ENCODE data around the gene CDH4. TPM values are rescaled to one million over a fixed set of nuclear protein-coding genes. Genes with fewer than 3 reads are reported as not detected.

The CDH4 gene
- total RNA-seq, 1 donor from 2014 or later: 39.7 TPM

DNA sequence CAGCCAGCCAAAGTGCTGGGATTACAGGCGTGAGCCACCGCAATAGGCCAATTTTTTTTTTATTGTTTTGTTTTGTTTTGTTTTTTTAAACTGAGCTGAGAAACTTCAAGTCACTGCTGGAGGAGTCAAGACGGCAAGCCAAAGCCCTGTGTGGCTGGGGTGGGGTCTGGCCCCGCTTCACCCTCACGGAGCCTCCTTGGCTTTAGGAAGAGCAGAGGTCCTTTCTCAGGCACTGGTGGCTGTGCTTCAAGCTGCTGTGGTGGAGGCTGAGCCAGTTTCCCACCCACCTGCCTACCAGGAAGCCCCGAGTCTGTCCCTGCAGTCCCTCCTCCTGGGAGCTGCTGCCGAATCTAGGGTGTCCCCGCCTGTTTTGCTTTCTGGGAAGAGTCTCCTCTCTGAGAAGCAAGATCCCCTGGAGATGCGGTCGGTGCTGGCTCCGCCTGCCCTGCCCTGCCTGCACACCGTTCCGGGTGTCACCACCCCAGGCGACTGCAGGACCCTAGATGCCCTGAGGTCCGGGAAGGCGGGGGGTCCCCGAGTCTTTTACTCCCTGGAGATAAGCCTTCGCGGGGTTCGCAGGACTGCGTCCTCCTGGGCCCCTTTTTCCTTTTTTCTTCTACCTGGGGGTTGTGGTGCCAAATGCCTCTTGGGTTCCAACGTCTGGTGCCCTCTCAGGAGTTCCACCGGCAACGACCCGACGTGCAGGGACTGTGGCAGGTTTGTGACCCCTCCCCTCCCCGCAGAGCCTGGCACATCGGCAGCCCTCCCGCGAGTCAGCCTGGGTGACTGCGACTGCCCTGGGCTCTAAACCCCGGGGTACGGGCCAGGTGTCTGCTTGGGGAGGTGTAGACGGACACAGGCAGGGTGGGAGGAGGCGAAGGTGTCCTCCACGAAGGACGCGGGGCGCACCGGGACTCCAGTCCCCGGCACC is 712.9 kb downstream of the CDH4 start:
- TF ChIP-seq, protein P1, sequence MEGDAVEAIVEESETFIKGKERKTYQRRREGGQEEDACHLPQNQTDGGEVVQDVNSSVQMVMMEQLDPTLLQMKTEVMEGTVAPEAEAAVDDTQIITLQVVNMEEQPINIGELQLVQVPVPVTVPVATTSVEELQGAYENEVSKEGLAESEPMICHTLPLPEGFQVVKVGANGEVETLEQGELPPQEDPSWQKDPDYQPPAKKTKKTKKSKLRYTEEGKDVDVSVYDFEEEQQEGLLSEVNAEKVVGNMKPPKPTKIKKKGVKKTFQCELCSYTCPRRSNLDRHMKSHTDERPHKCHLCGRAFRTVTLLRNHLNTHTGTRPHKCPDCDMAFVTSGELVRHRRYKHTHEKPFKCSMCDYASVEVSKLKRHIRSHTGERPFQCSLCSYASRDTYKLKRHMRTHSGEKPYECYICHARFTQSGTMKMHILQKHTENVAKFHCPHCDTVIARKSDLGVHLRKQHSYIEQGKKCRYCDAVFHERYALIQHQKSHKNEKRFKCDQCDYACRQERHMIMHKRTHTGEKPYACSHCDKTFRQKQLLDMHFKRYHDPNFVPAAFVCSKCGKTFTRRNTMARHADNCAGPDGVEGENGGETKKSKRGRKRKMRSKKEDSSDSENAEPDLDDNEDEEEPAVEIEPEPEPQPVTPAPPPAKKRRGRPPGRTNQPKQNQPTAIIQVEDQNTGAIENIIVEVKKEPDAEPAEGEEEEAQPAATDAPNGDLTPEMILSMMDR (IDR thresholded peaks at IDR 0.05; ENCODE audit: insufficient read depth, low read length, poor library complexity, severe bottlenecking): no peak
- H3K27me3 ChIP-seq (ENCODE audit: control insufficient read depth, insufficient read depth, low read length): peaks cover 47% of the 10 kb centered on the region
- no peak overlapping the region for H3K4me3 ChIP-seq (ENCODE audit: low read depth, low read length)

DNA sequence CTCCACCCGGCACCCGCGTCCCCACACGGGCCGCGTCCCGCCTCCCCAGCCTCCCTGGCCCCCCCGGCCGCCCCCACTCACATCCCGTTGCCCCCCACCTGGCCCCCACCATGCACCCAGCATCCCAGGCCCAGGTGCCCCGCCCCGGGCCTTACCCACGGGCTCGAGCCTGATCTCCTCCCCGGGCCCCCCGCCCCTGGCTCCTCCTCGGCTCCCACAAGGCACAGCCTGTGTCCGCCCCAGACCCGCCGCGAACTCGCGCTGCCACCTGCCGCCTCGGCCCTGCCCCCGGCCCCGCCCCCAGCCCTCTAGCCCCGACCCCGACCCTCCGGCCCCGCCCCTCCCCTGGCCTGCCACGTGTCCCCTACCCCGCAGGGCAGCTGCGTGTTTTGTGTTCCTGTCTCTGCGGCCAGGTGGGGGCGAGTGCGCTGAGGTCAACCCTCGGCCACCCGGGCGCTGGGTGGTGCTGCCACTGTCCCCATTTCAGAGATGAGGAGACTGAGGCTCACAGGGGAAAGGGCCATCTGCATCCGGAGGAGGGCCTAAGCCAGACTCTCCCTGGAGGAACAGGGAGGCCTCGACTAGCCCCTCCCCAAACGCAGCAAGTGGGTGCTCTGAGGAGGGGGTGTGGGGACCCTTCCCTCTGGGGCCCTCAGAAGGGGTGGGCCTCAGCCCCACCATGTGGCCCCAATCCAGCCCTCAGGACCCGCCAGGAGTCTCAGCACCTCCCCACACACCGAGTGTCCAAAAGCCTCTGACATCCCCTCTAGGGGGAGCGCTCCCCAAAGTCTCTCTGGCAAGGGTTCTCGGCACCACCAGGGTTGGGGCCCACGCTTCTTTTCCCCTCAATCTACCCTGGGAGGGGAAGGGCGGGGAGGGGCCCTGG is 713.8 kb downstream of the CDH4 start:
- H3K4me3 ChIP-seq (ENCODE audit: low read depth, low read length): no peak overlapping the region
- no peak for DNase-seq (ENCODE audit: low read depth)
- no peaks in the 10 kb centered on the region for H3K36me3 ChIP-seq (ENCODE audit: control insufficient read depth, insufficient read depth, low read length)
- TF ChIP-seq, protein P1 (IDR thresholded peaks at IDR 0.05; ENCODE audit: insufficient read depth, low read length, poor library complexity, severe bottlenecking): no peak
- peaks cover 47% of the 10 kb centered on the region for H3K27me3 ChIP-seq (ENCODE audit: control insufficient read depth, insufficient read depth, low read length)

More for the DNA sequence above, 712.9 kb downstream of the CDH4 start:
- no peak for DNase-seq (ENCODE audit: low read depth)
- no peaks in the 10 kb centered on the region for H3K36me3 ChIP-seq (ENCODE audit: control insufficient read depth, insufficient read depth, low read length)

DNA sequence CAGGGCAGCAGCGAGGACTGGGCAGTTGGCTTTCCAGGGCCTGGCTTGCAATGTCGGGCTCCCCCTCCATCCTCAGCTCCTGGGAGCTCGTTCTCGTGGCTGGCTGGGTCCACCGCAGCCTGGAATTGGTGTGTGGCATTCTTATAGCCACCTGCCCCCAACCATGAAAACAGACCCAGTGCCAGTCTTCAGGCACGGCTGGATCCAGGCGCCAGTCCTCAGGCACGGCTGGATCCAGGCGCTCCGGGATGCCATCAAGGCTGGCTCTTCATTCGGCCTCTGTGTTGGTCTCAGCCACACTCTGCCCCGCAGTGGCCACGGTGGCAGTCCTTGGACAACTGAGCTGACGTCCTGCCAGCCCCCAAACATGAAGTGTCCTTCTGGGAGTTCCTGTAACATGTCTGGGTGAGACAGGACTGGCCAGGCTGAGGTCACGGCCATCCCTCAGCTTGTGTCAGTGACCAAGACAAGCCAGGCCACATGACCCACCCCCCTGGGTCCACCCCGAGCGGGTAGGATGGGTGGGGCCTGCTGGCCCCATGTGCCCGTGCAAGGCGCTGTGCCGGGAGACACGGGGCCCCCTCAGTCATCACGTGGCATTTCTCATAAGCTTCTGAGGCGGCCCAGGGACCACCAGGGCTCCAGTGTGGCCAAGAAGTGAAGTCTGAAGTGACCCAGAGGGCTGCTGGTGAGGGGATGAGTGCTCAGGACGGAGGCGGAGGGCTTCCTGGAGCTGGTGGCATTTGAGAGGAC is 714.6 kb downstream of the CDH4 start:
- peaks cover 47% of the 10 kb centered on the region for H3K27me3 ChIP-seq (ENCODE audit: control insufficient read depth, insufficient read depth, low read length)
- no peak overlapping the region for H3K4me3 ChIP-seq (ENCODE audit: low read depth, low read length)
- no peaks in the 10 kb centered on the region for H3K36me3 ChIP-seq (ENCODE audit: control insufficient read depth, insufficient read depth, low read length)
- no peak for DNase-seq (ENCODE audit: low read depth)
- TF ChIP-seq, protein P1 (IDR thresholded peaks at IDR 0.05; ENCODE audit: insufficient read depth, low read length, poor library complexity, severe bottlenecking): no peak

DNA sequence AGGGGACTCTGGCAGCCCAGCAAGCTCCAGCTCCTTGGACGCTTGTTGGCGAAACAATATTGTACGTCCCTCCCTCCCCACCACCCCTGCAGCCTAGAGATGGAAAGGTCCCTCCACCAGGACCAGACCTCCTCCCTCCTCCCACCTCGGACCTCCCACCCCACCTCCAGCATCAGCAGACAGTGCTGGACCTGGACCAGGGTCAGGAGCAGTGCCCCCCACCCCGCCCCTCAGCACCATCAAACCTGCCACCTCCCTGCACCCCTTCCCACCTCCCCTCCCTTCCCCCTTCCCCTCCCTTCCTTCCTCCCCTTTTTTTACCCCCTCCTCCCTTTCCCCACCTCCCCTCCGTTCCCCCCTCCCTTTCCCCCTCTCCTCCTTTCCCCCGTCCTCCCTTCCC is 715.2 kb downstream of the CDH4 start:
- H3K27me3 ChIP-seq (ENCODE audit: control insufficient read depth, insufficient read depth, low read length): peaks cover 41% of the 10 kb centered on the region
- no peak overlapping the region for H3K4me3 ChIP-seq (ENCODE audit: low read depth, low read length)
- H3K36me3 ChIP-seq (ENCODE audit: control insufficient read depth, insufficient read depth, low read length): no peaks in the 10 kb centered on the region
- DNase-seq (ENCODE audit: low read depth): no peak
- TF ChIP-seq, protein P1 (IDR thresholded peaks at IDR 0.05; ENCODE audit: insufficient read depth, low read length, poor library complexity, severe bottlenecking): no peak

DNA sequence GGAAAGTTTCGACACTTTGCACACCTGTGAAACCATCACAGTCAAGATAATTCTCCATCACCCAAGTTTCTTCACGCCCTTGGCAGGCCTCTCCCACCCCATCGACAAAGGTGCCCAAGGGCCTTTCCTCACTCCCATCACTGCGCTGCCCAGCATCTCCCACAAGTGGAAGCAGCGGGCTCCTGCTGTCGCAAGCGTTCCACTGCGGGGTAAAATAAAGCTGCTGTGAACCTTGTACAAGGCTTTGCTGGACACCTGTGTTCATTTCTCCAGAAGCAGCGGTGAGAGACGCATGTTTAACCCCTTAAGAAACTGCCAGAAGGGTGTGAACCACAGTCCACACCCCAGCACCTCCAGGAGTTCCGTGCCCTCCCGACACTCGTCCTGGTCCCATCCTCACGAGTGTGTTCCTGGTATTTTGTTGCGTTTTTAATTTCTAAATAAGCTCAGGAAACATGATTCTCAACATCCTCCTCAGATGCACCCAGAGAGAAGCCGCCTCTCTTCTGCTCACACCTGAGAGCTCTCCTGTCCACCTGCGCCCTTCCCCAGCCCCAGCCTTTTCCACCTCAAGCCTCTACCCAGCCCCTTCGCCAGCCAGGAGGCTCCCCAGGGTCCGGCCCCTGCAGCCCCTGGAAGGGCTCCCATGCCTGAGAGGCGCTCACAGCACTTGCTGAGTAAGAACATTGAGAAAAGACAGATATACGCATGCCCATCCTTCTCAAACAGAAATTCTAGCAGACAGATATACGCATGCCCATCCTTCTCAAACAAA is 716.2 kb downstream of the CDH4 start:
- DNase-seq (ENCODE audit: low read depth): no peak
- Histone ChIP-seq H3K4me3 (ENCODE audit: low read depth, low read length) (no peak overlapping the region), H3K27me3 (ENCODE audit: control insufficient read depth, insufficient read depth, low read length) (peaks cover 39% of the 10 kb centered on the region), H3K36me3 (ENCODE audit: control insufficient read depth, insufficient read depth, low read length) (no peaks in the 10 kb centered on the region)
- TF ChIP-seq, protein P1 (IDR thresholded peaks at IDR 0.05; ENCODE audit: insufficient read depth, low read length, poor library complexity, severe bottlenecking): no peak
